Endothelial cell of hepatic sinusoid (primary cell): ENCODE measurements around the gene HOXD12.

Source experiments
- in situ Hi-C: cut with HindIII; loops from 2 replicates; pipeline ENCODE4 v1.10.0; 2017; ENCODE audit warnings: low sequenced_read_pairs

The HOXD12 gene, protein sequence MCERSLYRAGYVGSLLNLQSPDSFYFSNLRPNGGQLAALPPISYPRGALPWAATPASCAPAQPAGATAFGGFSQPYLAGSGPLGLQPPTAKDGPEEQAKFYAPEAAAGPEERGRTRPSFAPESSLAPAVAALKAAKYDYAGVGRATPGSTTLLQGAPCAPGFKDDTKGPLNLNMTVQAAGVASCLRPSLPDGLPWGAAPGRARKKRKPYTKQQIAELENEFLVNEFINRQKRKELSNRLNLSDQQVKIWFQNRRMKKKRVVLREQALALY

DNA sequence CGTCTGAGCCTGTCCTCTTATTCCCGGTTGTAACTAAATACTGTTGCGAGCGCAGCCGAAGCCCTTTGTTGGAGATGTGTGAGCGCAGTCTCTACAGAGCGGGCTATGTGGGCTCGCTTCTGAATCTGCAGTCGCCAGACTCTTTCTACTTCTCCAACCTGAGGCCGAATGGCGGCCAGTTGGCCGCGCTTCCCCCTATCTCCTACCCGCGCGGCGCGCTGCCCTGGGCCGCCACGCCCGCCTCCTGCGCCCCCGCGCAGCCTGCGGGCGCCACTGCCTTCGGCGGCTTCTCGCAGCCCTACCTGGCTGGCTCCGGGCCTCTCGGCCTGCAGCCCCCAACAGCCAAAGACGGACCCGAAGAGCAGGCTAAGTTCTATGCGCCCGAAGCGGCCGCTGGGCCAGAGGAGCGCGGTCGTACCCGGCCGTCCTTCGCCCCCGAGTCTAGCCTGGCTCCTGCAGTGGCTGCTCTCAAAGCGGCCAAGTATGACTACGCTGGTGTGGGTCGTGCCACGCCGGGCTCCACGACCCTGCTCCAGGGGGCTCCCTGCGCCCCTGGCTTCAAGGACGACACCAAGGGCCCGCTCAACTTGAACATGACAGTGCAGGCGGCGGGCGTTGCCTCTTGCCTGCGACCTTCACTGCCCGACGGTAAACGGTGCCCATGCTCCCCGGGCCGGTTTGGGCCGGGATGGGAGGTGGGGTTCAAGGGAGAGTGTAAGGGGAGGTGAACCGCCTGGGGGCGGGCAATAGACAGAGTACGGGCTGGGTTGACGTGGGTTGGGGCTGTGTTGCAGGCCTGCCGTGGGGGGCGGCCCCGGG is at the start of gene HOXD12:
Gene HOXD12, plus strand, starts transcription at position 68 of the 819 bp plus-strand sequence. Its CDS starts 7 bp downstream, at position 75.
- in situ Hi-C loops, result loop anchor here (10.0 to 25.0 kb wide), 2 partner anchors 625 to 1037 kb away; no protein-coding TSS in a partner anchor

DNA sequence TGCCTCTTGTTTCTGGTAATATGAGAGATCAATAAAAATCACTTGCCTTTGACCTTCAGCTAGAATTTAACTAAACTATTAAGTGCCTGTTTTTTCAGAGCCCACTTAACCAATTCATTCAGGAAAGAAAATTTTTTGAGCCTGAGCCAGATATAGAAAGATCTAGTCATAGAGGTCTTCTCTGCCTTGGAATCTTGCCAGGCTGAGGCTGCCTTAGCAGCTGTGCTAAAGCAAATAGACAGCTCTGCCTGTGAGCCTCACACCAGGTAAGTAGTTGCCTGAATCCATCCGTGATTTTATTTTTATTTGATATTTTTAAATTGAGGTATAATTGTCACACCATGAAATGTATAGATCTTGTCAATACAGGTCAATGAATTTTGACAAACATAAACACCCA is 43.2 kb upstream of the HOXD12 start:
- in situ Hi-C loops, result no loop called here

DNA sequence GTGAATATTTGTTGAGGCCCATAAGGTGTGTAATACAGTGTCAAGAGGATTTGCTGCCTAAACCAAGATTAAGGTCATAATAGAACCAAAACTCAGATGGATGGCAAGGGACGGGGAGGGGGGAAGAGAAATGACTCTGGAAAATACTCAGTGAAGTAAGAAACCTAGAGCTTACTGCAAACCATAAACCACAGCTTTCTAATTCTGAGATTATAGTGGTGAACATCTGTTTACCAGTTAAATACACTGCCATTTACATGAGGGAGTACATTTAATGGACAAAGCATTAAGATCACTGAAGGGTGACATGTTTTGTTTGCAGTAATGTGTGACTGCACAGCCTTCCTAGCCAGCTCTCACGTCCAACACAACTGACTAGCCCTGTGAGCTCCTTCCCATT is 35.6 kb upstream of the HOXD12 start:
- in situ Hi-C loops, result loop anchor here (10.0 kb wide), 1 partner anchor 619 kb away; no protein-coding TSS in a partner anchor

DNA sequence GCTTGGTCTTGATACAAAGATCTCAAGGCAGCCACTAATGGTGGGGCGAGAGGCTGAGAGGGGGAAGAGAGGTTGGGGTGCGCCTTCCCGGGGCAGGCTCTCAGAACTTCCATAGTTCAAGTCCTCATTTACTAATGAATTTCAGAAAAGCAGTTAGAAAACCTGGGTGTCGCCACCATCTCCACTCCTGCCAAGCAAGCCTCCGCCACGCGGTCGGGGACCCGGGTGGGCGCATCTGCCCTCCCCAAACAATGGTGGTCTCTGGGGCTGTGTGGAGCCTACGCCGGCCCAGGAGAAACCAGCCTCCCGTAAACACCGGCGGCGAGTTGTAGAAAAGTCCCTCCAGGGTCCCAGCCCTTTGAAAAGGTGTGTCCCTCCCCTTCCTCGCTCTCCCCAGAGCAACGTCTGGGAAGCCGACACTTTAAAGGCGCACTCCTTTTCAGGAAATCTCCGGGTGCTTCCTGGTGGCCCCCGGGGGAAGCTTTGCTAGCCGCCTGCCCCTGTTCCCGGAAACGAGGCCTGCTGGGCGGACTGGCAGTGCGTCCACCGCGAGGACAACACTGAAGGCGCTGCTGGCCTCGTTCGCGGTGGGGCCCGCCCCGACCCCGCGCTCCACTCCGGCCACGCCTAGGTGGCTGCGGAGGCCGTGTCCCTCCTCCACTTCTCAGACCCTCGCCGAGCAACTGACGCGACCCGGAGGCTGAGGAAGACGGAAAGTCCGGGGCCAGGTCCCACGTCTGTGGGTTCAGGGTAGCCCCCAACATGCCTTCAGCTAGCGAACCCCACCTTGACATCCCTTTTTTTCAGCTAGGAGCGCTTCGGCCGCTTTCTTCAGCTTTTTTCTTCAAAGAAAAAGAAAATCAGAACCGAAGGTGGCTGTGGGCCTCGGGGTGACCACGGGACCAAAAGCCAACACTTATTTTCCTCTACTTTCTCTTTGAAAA is 32.7 kb upstream of the HOXD12 start:
- in situ Hi-C loops, result loop anchor here (10.0 kb wide), 1 partner anchor 622 kb away; no protein-coding TSS in a partner anchor

DNA sequence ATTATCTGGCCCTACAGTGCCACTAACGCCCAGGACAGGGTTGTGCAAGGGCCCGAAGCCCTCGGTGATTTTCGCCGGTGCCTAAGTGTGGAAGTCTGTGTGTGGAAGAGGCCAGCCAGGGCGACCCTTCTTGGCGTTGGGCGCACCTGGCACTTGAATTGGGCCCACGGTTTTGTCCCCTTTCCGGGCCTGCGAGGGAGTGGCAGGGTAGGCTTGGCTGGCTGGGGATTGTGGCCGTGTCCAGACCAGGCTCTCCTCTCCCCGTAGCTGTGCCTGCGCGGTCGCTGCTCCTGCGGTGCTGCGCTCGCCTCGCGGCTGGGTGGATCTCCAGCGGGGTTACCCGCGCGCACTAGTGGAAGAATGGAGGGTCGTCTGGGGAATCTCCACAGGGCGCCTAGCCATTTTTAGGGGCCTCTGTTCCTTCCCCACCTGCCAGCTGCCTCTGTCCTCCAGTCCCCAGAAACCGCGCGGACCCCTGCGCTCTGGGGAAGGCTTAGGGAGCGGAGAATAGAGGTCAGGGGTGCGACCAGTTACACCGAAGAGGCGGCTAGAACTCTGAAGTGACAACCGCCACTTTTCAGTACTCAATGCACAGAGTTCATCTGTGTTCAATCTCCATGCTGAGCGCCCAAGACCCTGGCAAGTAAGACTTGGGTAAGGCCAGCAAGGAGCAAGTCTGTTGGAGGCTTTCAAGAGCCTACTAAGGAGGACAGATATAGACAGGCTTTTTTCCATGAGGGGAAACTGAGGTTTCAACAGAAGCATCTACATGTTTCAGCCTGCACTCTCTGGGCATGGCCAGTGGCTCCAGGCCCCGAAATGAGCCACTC is 31.8 kb upstream of the HOXD12 start:
- in situ Hi-C loops, result loop anchor here (10.0 kb wide), 1 partner anchor 623 kb away; no protein-coding TSS in a partner anchor

DNA sequence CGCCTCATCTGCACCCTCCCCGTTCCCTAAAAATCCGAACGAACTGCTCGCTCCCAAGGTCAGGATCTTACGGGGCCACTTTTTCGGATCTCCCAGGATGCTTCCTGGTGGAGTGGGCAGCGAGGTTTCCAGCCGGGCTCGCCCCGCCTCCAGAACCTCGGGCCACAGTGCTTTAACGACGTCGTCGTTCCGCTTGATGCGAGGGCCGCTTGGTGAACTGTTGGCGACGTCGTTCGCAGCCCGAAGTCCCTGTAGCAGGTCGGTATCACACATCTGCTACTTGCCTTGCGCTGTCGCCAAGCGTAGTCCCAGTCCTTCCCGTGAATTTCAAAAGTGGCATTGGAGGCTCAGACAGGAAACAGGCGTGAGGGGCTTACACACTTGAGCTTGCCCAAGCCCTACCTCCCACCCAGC is 31.2 kb upstream of the HOXD12 start:
- in situ Hi-C loops, result loop anchor here (10.0 kb wide), 1 partner anchor 624 kb away; no protein-coding TSS in a partner anchor

DNA sequence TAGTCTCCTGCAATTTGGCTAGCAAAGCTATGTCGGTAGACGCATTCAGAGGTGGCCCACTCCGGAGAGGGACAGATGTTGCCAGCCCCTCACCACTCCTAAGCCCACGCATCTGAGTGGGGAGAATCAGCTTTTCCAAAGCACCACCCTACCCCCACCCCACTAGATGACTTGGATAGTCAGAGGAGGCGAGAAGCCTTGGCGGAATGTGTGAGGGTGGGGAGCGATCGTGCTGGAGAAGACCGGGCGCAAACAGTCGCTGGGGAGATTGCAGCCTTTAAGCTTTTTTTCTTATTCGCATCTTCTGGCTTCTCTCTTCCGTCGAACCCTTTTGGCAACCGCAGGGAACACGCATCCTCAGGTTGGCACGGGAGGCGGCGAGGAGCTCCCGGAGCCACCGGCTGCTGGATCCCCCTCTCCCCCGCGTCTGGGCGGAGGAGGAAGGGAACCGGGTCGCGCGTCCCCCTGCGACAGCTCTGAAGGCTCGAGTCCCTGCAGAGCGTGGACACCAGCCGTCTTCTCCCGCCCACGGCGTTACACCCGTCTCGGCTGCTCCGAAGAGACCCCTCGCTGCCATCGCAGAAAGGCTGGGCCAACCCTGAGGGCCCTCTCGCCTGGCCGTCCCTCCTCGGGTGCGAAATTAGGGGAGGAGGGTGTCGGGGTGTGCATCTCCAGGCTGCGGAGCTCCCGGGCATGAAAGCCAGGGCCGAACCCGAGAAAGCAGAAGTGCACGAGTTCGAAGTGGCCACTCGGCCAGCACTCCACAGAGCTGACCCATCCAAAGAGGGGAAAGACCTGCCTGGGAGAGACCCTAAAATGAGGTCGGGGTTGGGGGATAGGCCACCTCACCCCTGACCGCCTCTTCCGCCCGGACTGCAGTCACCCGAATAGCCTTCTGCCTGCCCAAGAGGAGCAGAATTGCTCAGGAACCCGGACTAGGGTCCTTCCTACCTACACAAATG is 28.0 kb upstream of the HOXD12 start:
- in situ Hi-C loops, result no loop called here

DNA sequence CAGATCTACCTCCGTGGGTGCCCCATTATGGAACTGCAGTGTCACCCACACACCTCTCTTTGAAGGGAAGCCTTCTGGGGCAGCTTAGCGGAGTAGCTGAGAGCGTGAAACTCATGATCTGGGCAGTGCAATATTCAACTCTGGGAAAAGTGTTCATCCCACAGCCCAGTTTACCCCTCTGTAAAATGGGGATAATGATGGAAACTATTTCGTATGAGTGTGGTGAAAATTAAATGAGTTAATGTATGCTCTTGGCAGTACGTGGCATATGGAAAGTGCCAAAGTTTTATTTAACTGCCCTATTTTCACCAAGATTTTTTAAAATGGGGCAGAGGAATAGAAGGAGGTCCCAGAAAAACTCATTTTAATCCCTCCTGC is 27.3 kb upstream of the HOXD12 start:
- in situ Hi-C loops, result no loop called here

DNA sequence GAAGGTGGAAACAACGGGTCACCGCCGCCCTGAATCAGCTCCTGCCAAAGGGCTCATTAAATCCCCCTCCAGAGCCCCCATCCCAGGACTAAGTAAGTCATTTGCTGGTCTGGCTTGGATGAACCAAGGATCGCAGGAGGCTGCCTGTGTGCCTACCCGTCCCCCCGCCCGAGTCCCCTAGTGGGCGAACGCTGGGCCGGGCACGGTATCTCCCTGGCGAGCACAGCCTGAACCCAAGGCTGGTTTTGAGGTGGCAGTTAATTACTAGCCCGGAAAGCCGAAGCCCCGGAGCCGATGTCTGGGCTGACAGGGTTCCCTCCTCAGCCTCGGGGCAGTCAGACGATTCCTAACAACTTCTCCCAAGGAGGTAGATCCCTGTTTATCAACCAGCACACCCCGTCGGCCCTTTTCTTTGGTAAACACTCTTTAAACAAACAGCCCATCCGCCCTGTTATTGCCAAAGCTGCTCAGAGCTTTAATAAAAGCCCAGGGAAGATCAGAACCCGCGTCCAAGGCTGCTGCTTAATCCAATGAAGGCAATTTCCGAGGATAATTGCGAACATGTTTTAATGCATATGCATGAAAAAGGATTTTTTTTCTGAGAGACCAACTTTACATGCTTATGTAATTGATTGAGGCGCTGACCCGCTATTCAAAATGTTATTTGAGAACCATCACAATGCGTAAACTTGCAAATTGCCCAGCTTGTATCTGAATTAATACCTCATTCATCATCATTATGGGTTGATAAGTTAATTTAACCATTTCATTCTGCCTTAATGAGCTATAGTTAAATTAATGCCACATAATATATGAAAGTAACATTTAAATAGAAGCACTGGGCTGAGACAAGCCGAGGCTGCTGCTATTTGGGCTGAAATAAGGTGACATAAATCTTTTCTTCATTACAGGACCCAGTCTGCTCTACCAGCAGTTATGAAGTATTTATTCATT is 26.4 kb upstream of the HOXD12 start:
- in situ Hi-C loops, result no loop called here

DNA sequence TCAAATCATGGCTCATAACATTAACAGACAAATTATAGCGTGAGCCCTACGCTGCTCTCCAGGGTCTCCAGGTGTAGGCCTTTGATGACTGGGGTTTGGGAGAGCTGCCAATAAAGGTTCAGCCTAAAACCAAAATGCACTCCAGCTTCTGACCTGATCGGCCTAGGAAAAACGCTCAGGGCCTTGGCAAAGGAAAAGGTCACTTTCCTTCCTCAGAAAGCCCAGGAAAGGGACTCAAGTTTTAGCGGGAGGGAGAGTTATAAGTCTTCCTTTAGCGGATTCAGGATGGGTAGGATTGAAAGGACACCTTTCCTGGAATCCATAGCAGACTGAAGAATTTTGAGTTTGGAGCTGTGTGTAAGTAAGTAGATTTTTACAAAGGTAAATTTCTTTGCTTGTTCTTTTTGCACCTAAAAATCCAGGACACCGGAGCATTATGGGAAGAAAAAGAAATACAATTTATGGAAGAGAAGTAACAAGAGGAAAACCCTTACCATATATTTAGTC is 24.6 kb upstream of the HOXD12 start:
- in situ Hi-C loops, result no loop called here

DNA sequence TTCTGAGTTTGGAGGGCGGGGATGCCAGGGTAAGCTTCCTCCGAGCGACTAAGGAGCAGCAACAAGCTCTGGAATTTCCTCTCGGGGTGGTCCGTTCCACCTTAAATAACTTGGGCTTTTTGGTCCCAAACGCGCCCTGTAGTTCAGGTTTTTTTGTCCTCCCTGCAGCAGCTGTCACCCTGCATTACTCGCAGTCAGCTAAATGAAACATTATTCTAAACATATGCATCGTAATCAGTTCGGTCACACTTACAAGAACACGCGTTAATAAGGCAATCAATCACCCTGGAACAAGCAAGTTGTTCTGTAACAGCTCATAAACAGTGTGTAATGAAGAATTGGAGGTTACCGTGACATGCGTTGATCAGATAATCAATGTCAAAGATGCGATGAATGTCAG is 24.1 kb upstream of the HOXD12 start:
- in situ Hi-C loops, result no loop called here

DNA sequence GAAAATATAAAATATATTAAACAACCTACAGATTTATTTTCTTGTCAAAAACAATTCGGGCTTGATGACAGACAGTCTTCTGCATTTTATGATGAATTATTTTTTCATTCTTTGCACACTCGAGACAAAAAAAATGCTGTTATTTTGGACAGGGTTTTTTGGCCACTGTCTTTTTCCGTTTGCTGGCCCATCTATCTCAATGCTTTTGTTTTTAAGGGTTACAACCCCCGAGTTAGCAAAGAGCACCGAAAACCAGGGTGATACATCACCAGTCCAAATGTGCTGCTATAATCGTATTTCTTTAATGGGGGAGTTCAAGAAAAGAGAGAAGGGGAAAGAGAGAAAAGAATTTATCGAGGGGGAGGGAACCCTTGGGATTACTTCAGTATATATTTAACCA is 23.5 kb upstream of the HOXD12 start:
- in situ Hi-C loops, result no loop called here

DNA sequence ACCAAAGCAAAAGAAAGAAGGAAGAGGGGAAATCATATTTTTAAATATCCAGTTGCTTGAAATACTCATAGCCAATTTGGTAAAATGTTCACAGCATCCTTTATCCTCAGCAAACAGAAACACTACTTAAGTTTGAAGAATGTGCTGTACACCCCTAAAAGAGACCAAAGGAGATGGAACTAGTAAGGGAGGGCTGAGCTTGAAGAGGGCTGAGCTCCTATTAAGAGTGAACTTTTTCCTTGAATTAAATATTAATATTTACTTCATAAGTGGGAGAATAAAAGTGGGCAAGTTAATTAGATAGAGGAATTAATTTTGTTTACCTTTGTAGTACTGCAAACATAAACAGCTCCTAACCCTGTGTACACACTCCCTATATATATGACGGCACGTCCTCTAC is 22.8 kb upstream of the HOXD12 start:
- in situ Hi-C loops, result no loop called here

DNA sequence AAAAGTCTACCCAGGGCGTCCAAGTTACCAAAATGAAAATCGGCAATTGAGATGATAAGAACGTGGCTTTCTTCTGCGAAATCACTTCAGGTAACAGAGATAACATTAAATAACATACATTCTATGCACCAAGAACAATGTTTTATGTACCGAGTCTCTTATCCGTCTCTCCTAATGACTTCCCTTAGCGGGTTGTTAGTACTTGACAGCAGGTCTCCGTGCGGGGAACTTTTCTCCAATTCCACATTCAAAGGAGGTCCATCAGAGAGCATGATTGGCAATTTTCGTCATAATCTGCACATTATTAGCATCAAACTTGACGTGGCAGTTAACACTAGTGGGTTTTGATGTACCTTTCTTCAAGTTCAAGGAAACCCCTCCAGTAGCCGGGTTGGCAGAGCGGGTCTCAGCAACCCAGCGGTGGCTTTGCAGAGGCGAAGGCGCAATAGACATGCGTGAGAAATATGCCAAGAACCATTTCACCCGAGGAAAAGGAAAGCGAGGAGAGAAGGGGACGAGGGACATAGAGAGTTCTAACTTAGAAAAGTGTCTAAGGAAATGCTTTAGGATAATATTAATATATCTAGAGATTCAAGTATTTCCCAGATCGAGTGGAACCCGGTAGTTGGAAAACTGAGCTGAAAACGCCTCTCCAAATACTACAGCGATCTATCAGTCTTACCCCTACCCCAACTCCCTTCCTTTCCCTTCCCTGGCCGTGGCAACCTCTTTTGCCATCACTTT is 20.9 kb upstream of the HOXD12 start:
- in situ Hi-C loops, result no loop called here

DNA sequence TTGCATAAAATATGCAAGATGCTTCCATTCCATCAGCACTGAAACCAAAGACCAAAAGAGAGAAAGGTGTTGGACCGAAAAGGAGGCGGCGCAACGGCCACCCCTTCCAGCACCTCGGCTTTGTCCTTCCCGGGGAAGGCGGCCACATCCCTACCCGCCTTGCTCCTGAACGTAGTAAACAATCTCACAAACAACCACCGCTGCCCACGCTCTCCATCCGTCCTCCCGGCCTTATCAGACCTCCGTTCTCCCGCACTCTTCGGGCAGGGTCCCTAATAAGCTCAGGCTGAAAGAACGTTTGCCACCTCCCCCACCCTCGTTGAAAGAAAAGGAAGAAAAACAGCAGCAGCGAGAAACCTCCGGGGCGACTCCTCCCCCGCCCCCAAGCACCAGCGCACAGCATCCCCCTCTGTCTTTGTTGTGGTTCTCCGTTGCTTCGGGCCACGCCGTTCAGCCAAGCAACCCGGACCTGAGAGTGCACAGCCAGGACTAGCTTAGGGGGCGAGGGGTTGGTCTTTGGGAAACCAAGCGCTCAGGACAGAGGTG is 20.2 kb upstream of the HOXD12 start:
- in situ Hi-C loops, result no loop called here

DNA sequence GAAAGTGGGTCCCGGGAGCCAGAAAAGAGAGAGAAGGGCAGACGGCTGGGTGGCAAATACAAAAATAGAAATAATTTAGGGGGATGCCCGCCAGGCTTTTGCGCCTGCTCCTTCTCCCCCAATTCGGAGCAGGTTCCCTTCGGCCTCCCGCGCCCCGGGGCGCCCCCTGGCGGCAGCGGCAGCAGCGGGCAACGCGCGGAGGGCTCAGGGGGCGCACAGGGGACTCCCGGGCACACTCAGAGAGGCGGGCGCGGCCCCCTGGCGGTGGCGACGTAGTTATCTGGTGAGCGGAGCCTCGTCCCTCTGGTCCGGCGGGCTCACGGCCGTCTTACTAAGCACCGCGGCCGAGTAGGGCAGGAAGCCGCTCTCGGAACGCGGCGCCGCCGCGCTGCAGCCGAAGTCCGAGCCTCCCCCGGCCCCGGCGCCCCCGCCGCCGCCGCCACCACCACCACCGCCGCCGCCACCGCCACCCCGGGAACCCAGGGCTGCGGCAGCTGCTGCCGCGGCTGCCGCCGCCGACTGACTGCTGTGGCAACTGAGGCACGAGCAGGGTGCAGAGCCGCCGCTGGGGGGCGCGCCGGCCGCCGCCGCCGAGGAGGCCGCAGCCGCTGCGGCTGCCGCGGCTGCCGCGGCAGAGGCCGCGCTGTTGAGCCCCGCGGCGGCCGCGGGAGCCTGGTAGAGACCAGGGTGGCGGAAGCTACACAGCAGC is 19.6 kb upstream of the HOXD12 start:
- in situ Hi-C loops, result no loop called here
